ENCODE results near the gene ERVV-1.

Gene ERVV-1

DNA sequence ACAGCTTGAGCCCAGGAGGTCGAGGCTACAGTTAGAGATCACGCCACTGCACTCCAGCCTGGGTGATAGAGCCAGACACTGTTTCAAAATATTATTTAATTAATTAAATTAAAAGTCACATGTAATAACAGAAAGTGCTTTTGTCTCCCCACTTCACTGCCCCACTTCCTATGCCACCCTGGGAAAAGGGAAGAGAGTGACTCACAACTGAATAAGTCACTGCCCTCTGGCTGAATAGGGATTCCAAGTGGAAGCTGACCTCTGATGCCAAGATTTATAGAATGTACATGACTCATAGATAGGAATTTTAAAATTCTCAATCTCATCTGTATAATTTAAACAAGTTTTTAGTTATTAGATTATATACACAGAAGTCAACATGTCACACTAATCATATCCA, 22.2 kb upstream of the ERVV-1 start:
- Histone ChIP-seq H3K9ac (ENCODE audit: low read depth, low read length) (no peak overlapping the region), H3K4me1 (ENCODE audit: insufficient read depth, low read length) (peaks cover 20% of the 10 kb centered on the region), H3K27me3 (ENCODE audit: insufficient read depth, low read length, poor library complexity) (no peaks in the 10 kb centered on the region), H3K4me3 (ENCODE audit: low read depth in 1 of 2, low read length in 2 of 2) (no peak overlapping the region), H3K4me2 (ENCODE audit: insufficient read depth, low read length) (no peak overlapping the region), H3K9me3 (ENCODE audit: insufficient read depth, low read length, severe bottlenecking) (peaks cover 3% of the 10 kb centered on the region), H3K27ac (ENCODE audit: low read length) (no peak overlapping the region), H2AFZ (ENCODE audit: low read depth, low read length) (no peak overlapping the region), H3K36me3 (ENCODE audit: insufficient read depth, low read length) (no peaks in the 10 kb centered on the region), H4K20me1 (ENCODE audit: insufficient read depth, low read length) (no peaks in the 10 kb centered on the region), H3K79me2 (ENCODE audit: insufficient read depth, low read length) (no peaks in the 10 kb centered on the region)
- DNase-seq = no peak
- TF ChIP-seq EZH2 (IDR thresholded peaks at IDR 0.05; ENCODE audit: borderline replicate concordance, low read depth, low read length, severe bottlenecking) = no peak
- TF ChIP-seq, protein P1, sequence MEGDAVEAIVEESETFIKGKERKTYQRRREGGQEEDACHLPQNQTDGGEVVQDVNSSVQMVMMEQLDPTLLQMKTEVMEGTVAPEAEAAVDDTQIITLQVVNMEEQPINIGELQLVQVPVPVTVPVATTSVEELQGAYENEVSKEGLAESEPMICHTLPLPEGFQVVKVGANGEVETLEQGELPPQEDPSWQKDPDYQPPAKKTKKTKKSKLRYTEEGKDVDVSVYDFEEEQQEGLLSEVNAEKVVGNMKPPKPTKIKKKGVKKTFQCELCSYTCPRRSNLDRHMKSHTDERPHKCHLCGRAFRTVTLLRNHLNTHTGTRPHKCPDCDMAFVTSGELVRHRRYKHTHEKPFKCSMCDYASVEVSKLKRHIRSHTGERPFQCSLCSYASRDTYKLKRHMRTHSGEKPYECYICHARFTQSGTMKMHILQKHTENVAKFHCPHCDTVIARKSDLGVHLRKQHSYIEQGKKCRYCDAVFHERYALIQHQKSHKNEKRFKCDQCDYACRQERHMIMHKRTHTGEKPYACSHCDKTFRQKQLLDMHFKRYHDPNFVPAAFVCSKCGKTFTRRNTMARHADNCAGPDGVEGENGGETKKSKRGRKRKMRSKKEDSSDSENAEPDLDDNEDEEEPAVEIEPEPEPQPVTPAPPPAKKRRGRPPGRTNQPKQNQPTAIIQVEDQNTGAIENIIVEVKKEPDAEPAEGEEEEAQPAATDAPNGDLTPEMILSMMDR (IDR thresholded peaks at IDR 0.05; ENCODE audit: borderline replicate concordance, extremely low read depth, low read length, poor library complexity, severe bottlenecking) = no peak
- ATAC-seq (ENCODE audit: insufficient read depth, low read depth) = no peak

DNA sequence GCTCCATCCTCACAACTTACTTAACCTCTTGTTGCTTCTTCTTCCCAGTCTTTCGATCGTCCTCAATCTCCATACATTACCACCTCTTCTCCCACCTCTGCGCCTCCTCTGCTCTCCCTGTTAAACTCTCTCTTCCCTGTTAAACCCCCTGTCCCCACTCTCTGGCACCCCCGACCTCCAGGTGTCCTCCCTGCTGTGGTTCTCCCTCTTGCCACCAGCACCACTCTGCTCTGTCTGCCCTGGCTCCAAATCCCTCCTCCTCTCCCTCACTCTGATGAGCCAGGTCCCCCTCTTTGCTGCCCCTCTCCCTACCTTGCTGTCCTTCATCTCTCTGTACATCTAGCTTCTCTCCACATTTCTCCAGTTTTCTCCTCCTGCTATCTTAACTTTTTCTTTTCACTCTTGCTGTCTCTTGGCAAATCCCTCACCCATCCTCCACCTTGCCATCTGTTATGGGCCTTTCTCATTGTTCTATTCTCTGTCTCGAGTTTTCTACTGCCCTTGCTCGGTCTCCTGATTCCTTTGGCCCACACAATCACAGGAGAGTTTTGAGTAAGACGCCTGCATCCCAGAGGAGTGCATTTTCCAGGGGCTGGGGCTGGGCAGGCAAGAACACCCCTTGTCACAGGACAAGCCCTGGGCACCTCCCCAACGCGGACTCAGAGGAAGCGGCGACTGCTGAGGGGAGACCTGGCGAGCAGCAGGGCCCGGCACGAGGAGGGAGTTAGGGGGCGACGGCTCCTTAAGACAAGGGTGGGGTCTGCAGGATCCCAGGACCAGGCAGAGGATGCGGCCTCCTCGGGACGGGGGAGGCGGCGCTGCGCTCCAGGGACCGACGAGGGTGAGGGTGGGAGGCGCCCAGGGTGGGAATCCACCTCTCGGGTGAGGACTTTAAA, 21.4 kb upstream of the ERVV-1 start:
- DNase-seq (no peak), ATAC-seq (ENCODE audit: insufficient read depth, low read depth) (no peak)
- H3K9ac ChIP-seq (ENCODE audit: low read depth, low read length) = peak overlapping the region; percentile 58; the same call in 1 of the 2 replicates
- peak overlapping the region; percentile 87 for H2AFZ ChIP-seq (ENCODE audit: low read depth, low read length)
- H3K4me3 ChIP-seq (ENCODE audit: low read depth in 1 of 2, low read length in 2 of 2) = peak overlapping the region in 1 of 2 experiments; percentile 76; a peak in 1 of 4 replicates
- no peaks in the 10 kb centered on the region for H3K36me3 ChIP-seq (ENCODE audit: insufficient read depth, low read length)
- H3K27me3 ChIP-seq (ENCODE audit: insufficient read depth, low read length, poor library complexity) = no peaks in the 10 kb centered on the region
- TF ChIP-seq, protein P1 (IDR thresholded peaks at IDR 0.05; ENCODE audit: borderline replicate concordance, extremely low read depth, low read length, poor library complexity, severe bottlenecking) = no peak
- no peak for TF ChIP-seq EZH2 (IDR thresholded peaks at IDR 0.05; ENCODE audit: borderline replicate concordance, low read depth, low read length, severe bottlenecking)
- peak overlapping the region; percentile 99 for H3K4me2 ChIP-seq (ENCODE audit: insufficient read depth, low read length)
- H3K9me3 ChIP-seq (ENCODE audit: insufficient read depth, low read length, severe bottlenecking) = no peaks in the 10 kb centered on the region
- H3K79me2 ChIP-seq (ENCODE audit: insufficient read depth, low read length) = no peaks in the 10 kb centered on the region
- peaks cover 20% of the 10 kb centered on the region for H3K4me1 ChIP-seq (ENCODE audit: insufficient read depth, low read length)
- no peak overlapping the region for H3K27ac ChIP-seq (ENCODE audit: low read length)
- H4K20me1 ChIP-seq (ENCODE audit: insufficient read depth, low read length) = no peaks in the 10 kb centered on the region

DNA sequence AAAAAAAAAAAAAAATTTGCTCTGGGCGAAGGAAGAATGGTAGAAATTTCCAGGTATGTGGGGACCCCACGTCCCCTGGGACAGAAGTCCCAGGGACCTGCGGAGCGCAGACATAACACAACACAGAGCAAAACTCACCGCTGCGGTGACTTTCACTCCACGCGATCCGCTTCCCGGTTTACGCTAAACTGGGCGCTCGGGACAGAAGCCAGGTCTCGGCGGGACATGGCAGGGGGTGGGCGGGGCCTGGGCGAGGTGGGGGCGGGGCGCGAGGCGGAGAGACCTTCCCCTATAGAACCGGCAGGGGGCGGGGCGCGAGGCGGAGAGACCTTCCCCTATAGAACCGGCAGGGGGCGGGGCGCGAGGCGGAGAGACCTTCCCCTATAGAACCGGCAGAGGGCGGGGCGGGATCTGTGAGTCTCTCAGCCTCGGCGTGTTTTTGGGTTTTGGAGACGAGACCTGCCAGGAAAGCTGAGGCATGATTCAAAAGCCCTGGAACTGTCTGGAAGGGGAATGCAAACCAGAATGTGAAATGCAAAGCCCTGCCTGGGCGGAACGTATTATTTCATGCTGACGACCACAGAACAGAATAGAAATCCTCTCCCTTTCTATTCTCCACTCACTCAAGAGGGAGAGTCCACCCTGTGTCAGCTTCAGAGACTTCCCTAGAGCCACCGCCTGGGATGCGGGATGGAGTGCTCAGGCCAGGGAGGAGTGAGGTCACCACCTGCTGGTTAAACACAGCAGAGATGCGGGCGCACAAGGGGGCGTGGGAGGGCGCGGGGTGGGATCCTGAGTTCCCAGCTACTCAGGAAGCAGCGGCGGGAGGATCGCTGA, 20.2 kb upstream of the ERVV-1 start:
- Histone ChIP-seq H3K9me3 (ENCODE audit: insufficient read depth, low read length, severe bottlenecking) (no peaks in the 10 kb centered on the region), H3K4me2 (ENCODE audit: insufficient read depth, low read length) (peak overlapping the region; percentile 99), H3K27me3 (ENCODE audit: insufficient read depth, low read length, poor library complexity) (no peaks in the 10 kb centered on the region), H3K9ac (ENCODE audit: low read depth, low read length) (peak overlapping the region; percentile 58), H3K36me3 (ENCODE audit: insufficient read depth, low read length) (no peaks in the 10 kb centered on the region), H3K4me1 (ENCODE audit: insufficient read depth, low read length) (peaks cover 20% of the 10 kb centered on the region), H2AFZ (ENCODE audit: low read depth, low read length) (peak overlapping the region; percentile 87), H3K4me3 (ENCODE audit: low read depth in 1 of 2, low read length in 2 of 2) (peak overlapping the region; percentile 53 to 76), H3K79me2 (ENCODE audit: insufficient read depth, low read length) (no peaks in the 10 kb centered on the region), H4K20me1 (ENCODE audit: insufficient read depth, low read length) (no peaks in the 10 kb centered on the region), H3K27ac (ENCODE audit: low read length) (peak overlapping the region; percentile 62; the same call in 1 of the 2 replicates)
- DNase-seq (peak; percentile 85), ATAC-seq (ENCODE audit: insufficient read depth, low read depth) (peak; percentile 84)
- TF ChIP-seq EZH2 (IDR thresholded peaks at IDR 0.05; ENCODE audit: borderline replicate concordance, low read depth, low read length, severe bottlenecking) = no peak
- TF ChIP-seq, protein P1 (IDR thresholded peaks at IDR 0.05; ENCODE audit: borderline replicate concordance, extremely low read depth, low read length, poor library complexity, severe bottlenecking) = peak; percentile 37

Data from DND-41 (cell line).